Fibroblast of the conjunctiva (primary cell): Measurements from ENCODE around the gene OTUD5.
A peak's percentile ranks its signal among the peaks of the same experiment; 100 is the strongest.

Experiments used
- DNase-seq: peaks from one replicate; pipeline ENCODE4 v3.0.0-alpha.2; 2010; ENCODE audit warnings: low read depth

The OTUD5 gene

GRCh38 chrX:48972220-48973164, 15.1 kb upstream of the OTUD5 start:
- peak; percentile 28 for DNase-seq

- DNase-seq: peak; percentile 24
These were observed 14.1 kb upstream of the OTUD5 start, which contains the start of gene KCND1 for GRCh38 chrX:48971249-48972219. Gene KCND1 (minus strand): TSS chrX:48971844. CDS start chrX:48970271, 1,573 bp downstream.

DNA sequence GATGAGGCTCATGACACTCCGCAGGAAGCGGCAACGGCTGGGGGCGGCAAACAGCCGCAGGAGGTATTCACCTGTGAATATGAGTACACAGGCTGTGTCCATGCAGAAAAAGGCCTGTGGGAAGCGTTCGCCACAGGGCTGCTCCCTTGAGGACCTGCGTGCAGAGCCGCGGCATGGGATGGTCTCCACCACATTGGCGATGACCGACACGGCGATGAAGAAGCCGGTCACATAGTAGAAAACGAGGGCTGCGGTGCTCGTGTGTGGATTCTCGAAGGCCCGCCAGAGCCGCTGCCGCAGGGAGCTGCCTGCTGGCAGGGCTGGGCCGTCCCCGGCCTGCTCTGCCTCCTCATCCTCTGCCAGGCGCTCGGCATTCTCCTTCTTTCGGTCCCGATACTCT, 12.1 kb upstream of the OTUD5 start:
- no peak for DNase-seq

GRCh38 chrX:48968377-48968776, 11.0 kb upstream of the OTUD5 start:
- no peak for DNase-seq

DNA sequence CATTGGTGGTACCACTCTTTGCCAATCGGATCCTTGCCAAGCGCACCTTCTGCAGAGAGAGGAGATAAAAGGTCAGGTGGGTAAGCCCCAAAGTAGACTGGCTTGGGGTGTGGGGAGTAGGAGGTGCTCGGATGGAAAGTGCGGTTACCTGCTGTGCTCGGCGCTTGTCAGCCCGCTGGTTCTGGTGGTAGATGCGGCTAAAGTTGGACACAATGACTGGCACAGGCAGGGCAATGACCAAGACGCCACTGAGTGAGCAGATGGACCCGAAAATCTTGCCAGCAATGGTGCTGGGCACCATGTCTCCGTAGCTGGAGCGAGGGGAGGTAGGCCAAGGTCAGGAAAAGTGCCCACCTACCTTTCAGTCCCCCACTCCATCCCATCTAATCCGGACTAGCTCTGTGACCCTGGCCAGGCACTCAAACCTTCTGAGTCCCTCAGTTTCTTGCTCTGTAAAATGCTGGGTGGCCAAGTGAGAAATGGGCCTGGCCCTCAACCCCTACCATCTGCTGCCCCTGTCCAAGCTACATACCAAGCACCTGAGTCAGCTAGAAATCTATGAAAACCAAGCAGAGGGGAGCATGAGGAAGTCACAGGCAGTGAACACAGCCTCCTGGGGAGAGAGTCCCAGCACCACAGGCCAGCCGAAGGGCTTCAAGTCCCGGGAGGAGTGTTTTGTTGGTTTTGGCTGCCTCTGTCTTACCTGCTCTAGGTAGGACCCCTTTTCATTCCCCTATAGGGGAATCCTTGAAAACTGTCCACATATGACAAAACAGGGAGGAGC, 9.6 kb upstream of the OTUD5 start:
- no peak for DNase-seq

- DNase-seq: no peak
These were observed 8.6 kb upstream of the OTUD5 start for GRCh38 chrX:48965959-48966358.

DNA sequence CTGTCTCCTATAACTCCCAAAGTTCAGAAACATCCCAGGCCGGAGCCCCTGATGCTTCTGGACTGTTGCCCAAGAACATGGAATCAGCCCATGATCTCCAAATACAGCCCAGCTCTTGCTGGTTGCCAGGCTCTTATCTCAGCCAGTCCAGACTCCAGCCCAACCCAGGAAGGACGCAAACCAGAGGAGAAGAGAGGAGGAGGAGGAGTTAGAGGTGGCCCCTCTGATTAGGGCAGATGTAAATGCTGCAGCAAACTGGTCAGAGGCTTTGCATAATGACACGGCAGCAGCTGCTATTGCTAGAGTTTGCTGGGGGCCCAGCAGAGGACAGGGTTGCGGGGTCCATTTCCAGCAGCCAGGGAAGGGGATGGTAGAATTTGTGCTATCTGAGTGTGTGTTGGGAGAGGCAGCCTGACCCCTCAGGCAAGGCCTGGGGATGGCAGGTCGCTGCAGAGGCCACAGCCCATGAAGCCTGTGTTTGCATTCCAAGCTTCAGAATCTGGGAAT, 4.2 kb upstream of the OTUD5 start:
- no peak for DNase-seq

- DNase-seq: no peak
These were observed 2.9 kb upstream of the OTUD5 start for GRCh38 chrX:48960291-48960690.

GRCh38 chrX:48958635-48959094, 1.3 kb upstream of the OTUD5 start:
- DNase-seq: peak; percentile 24

GRCh38 chrX:48957827-48958634, 624 bp upstream of the OTUD5 start:
- DNase-seq: peak; percentile 97

GRCh38 chrX:48956728-48957414, 536 bp downstream of the OTUD5 start:
- no peak for DNase-seq

DNA sequence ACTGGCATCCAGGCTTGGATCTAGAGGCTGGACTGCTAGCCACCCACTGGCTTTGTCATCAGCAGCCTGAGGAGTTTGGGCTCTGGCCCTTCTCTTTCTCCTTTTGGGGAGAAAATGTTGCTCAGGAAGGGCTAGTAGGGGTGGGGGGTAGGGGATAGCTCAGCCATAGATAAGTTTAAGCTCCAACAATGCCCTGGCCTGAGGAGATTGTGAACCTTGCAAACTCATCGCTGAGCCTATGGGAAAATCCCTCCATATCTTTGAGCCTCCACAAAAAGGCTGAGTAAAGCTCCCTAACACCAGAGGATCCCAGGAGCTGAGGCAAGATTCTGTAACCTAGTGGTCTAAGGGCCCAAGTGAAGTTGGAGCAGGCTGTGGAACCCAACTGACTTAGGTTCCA, 8.8 kb downstream of the OTUD5 start:
- DNase-seq: no peak

- peak; percentile 29 for DNase-seq
These were observed 11.7 kb downstream of the OTUD5 start for GRCh38 chrX:48945517-48946348.

- DNase-seq: no peak
These were observed 14.5 kb downstream of the OTUD5 start for GRCh38 chrX:48942895-48943294.

DNA sequence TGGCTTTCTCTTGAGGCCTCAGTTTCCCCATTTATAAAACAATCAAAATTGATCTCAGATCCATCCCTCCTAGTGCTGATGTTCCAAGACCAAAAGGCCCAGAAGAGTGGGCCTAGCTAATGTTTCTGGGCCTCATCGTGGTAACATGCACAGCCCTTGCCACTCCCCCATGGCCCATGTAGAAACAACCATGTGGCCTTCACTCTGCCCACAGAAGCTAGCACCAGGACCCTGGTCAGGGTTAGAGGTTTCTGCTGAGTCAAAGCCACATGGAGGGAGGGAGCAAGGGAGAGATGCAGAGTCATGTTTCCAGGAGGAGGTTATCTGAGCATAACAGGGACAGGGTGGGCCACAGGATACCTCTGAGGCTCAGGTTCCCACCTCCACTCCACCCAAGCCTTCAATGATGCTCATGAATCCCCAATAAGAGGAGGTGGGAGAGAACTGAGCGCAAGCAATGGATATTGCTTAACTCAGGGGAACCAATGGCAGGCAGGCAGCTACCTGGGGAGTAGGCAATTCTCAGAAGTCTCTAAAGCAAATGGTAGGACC, 16.9 kb downstream of the OTUD5 start:
- no peak for DNase-seq

- no peak for DNase-seq
These were observed 17.7 kb downstream of the OTUD5 start for GRCh38 chrX:48939524-48940228.

DNA sequence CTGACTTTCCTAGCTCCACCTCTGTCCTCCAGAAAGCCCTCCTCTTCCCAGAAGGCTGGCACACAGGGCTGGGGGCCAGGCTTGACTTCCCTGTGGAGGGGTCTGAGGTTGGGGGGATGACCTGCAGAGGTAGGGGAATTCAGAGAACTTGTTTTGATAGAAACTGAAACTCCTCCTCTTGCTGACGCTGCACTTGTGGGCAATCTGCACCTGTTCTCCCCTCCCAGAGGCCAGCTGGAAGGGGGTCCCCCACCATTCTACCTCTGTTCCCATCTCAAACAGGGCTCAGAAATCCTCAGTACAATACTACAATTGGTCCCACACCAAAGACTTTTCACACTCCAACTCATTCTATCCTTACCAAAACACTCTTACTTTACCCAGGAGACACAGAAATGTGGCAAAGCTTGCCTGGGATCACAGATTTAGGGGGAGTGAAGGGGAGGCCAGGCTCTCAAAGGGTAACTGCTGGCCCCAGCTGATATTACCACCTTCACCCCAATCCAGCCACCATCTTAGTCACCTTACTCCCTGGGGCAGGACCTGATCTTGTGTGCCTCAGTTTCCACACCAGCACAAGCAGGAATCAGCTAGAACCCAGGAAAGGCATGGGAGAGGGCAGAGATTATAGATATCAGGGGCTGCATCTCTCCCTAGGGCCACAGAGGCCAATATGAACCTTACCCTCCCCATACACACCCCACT, 18.5 kb downstream of the OTUD5 start:
- DNase-seq: no peak
